AG04450 (cell line): ENCODE data around the gene GPC4. TPM values are rescaled to one million over a fixed set of nuclear protein-coding genes. Genes with fewer than 3 reads are reported as not detected.
"Not testable (repeated sequence)": the region's sequence is repeated elsewhere in the genome, so short reads cannot be mapped to it uniquely, and the experiment has no call there.

ENCODE experiments used
- CTCF ChIA-PET: fragments of 300-600, 350-600 bp; formaldehyde crosslinking; extraction: SDS; loops from one replicate; lab custom pipeline; 2022; ENCODE audit warnings: antibody characterized with exemption, inconsistent platforms; lab: Charles Lee
- POLR2A ChIA-PET: fragments of 350-600 bp; formaldehyde crosslinking; extraction: SDS; loops from one replicate; lab custom pipeline; 2021; ENCODE audit warnings: antibody characterized with exemption, inconsistent platforms; lab: Yijun Ruan, JAX
- DNase-seq: peaks from one replicate; pipeline ENCODE4 v3.0.0-alpha.2; 2011; ENCODE audit warnings: low read depth, low spot score
- H3K27ac ChIP-seq: one replicate; pipeline ENCODE4 v1.5.1; 2012; ENCODE audit warnings: low read depth, low read length, control low read depth
- H3K27me3 ChIP-seq: one replicate; pipeline ENCODE4 v1.6.0; 2012; ENCODE audit warnings: low read length; ENCODE audit not compliant: control insufficient read depth, insufficient read depth
- H3K4me3 ChIP-seq: 2 replicates; pipeline ENCODE4 v1.5.1; 2011; ENCODE audit warnings: mild to moderate bottlenecking, low read depth, low read length, control low read depth
- H3K9me3 ChIP-seq: 2 replicates; pipeline ENCODE4 v1.5.1; 2012; ENCODE audit warnings: low read length; ENCODE audit not compliant: control insufficient read depth, insufficient read depth
- CTCF ChIP-seq: IDR thresholded peaks from 2 replicates; pipeline ENCODE4 v1.5.1; 2011; ENCODE audit warnings: low read depth, low read length, control low read depth, inconsistent platforms
- polyA plus RNA-seq: library from polyadenylated mRNA; depleted of rRNA; stranded (reverse); fragments of >200 nt; gene quantifications from 2 replicates; pipeline ENCODE4 v1.2.3, GENCODE V29; 2011

GPC4 gene
- polyA plus RNA-seq, 1 experiment, result 0.04 TPM

GRCh38 chrX:133325422-133325821 is 89.9 kb downstream of the GPC4 start:
- no peak for TF ChIP-seq CTCF
- POLR2A ChIA-PET, result no interaction called here
- Histone ChIP-seq H3K4me3 (no peak overlapping the region), H3K27me3 (no peaks in the 10 kb centered on the region), H3K9me3 (no peaks in the 10 kb centered on the region), H3K27ac (no peak overlapping the region)
- DNase-seq, result no peak
- CTCF ChIA-PET, result interaction anchor here (1.1 kb wide), 1 partner anchor 9 kb away, joined by 3 read pairs; no protein-coding TSS in a partner anchor

GRCh38 chrX:133323431-133323830 is 91.9 kb downstream of the GPC4 start:
- Histone ChIP-seq H3K4me3 (no peak overlapping the region), H3K9me3 (no peaks in the 10 kb centered on the region), H3K27ac (no peak overlapping the region), H3K27me3 (no peaks in the 10 kb centered on the region)
- no peak for TF ChIP-seq CTCF
- no peak for DNase-seq
- POLR2A ChIA-PET, result no interaction called here
- CTCF ChIA-PET, result interaction anchor here (1.0 kb wide), 1 partner anchor 11 kb away, joined by 3 read pairs; no protein-coding TSS in a partner anchor

- H3K27ac ChIP-seq, H3K4me3 ChIP-seq, CTCF ChIA-PET, POLR2A ChIA-PET, H3K9me3 ChIP-seq, H3K27me3 ChIP-seq, DNase-seq: not testable (repeated sequence)
Observed at GRCh38 chrX:133322269-133322668, 93.0 kb downstream of the GPC4 start.

GRCh38 chrX:133321451-133321850 is 93.8 kb downstream of the GPC4 start:
- DNase-seq, result no peak
- Histone ChIP-seq H3K27ac (no peak overlapping the region), H3K9me3 (no peaks in the 10 kb centered on the region), H3K4me3 (no peak overlapping the region), H3K27me3 (no peaks in the 10 kb centered on the region)
- CTCF ChIA-PET, result no interaction called here
- TF ChIP-seq CTCF, result no peak
- POLR2A ChIA-PET, result no interaction called here

- Histone ChIP-seq H3K4me3 (no peak overlapping the region), H3K9me3 (no peaks in the 10 kb centered on the region), H3K27ac (no peak overlapping the region), H3K27me3 (no peaks in the 10 kb centered on the region)
- TF ChIP-seq CTCF, result no peak
- ChIA-PET POLR2A (no interaction called here), CTCF (no interaction called here)
- no peak for DNase-seq
Observed at GRCh38 chrX:133314281-133314680, 101.0 kb downstream of the GPC4 start.
